HG03097 (cell line): ENCODE data around the gene TXNDC11.

Source experiments
- ATAC-seq: cut with Tn5 transposase; IDR thresholded peaks from one replicate; pipeline ENCODE4 v1.9.1; 2021; ENCODE audit not compliant: unreplicated experiment, low FRiP score

The TXNDC11 gene

DNA sequence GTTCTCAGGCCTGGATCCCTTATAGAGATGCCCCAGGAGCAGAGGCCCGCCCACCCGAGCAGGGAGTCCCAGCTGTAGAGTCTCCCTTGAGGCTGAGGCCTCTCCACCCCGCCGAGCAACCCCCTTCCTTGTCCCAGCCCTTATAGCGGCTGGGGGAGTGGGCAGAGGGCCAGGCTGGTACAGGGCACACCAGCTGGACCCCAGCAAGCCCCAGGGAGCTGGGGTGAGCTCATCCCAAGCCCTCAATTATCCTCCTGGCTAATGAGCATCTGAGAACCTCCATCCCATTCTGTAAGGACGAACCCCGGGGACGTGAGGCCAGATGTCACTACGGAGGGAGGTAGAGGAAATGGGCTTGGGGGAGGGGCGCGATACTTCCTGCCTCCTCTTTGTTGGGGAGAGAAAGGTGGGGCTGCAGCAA is 77.6 kb downstream of the TXNDC11 start:
- ATAC-seq: no peak

DNA sequence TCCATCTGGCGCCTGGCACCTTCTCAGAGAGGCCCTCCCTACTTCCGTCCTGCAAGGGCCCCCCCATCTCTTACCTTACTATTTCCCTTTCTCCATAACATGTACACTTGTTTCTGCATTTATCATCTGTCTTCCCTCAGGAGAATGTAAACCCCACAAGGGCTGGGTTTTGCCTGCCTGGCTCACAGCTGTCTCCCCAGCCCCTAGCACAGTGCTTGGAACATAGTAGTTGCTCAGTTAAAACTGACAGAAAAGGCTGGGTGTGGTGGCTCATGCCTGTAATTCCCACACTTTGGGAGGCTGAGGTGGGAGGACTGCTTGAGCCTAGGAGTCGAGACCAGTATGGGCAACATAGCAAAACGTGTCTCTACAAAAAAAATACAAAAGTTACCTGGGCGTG is 80.1 kb downstream of the TXNDC11 start:
- no peak for ATAC-seq

DNA sequence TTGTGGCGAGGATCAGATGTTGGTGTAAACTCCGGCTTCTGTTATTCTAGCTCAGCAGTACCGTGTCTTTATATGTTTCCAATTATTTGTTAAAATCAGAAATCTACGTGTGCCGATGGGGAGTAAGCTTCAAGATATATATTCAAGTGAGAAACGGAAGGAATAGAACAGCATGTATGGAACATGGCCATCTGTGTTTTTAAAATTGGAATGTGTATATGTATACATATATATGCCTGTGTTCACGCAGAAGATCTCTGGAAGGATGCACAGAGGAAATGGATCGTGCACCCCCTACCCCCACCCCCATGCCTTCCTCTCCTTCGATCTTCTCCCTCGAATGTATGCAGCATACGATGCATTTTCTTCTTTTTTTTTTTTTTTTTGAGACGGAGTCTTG is 82.1 kb downstream of the TXNDC11 start:
- no peak for ATAC-seq

DNA sequence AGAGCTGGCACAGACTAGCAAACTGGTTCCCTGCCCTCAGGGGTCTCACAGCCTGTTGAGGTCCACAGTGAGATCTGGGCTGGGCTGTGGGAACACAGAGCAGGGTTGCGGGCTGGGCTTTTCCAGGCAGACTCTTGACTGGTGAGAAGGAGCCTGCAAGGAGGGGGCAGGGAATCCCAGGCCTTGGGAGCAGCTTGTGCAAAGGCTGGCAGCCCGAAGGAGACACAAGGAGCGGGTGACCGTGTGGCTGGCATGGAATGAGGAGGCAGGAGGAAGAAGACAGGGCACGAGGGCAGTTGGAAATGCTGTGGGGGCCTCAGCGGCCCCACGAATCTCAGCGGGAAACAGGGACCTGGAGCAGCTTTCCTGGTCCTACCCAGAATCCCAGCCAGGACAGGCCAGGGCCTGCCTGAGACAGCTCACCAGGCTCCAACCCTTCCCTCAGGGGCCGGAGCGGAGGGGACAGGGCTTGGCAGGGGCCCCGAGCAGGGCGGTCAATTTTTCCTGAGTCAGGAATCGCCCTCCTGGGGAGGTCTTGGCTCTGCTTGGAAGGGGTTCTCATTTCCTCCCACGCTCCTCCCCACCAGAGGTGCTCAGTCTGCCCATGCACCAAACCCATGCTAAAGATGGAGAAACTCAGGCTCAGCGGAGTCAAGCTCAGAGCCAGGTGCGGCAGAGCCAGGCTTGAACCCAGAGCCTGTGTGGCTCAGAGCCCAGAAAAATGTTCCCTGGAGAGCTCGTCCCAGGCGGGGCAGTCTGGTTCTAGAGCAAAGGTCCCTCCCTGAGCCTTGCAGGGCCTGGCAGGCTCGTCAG is 83.6 kb downstream of the TXNDC11 start:
- no peak for ATAC-seq

DNA sequence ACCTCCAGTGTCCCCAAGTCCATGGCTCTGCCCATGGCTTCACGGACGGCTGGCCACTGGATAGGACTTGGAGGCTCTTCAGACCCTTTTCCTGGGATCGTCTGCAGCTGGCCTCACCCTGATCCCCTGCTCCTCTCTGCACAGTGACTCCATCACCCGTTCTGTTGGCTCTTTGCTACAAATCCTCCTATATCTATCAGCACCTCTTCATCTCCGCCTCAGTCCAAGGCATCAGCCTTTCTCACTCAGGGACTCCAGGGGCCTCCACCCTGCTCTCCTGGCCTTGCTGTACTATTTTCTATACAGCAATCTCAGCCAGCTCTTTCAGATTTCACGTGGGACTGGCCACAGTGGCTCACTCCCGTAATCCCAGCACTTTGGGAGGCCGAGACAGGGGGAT is 85.1 kb downstream of the TXNDC11 start:
- no peak for ATAC-seq

DNA sequence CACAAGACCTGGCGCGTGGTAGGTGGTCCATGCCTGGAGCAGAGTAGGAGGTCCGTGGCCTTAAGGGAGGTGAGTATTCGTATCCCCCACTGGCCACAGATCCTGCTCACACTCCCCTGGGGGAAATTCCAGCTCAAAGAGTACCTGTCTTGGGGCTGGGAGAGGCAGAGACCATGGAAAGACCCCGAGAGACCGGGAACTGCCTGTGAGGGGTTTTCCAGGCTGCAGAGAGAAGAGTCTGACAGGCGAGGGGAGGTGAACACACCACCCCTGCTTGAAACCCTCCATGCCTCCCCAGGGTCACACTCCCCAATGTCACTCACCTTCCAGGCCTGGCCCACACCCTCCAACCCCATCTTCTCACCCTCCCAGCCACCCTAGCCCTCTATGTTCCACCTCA is 87.0 kb downstream of the TXNDC11 start:
- ATAC-seq: no peak

DNA sequence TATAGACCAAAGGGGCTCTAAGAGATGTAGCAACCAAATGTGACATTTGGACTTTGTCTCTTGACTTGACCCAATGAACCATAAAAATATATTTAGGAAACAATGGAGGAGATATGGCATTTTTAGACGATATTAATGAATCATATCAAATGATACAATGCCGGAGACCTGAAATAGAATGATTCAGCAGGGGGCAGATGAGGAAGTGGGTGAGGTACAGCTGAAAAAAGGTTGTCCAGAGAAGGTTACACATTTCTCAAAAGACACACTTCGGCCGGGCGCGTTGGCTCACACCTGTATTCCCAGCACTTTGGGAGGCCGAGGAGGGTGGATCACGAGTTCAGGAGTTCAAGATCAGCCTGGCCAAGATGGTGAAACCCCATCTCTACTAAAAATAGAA is 90.9 kb downstream of the TXNDC11 start:
- no peak for ATAC-seq

DNA sequence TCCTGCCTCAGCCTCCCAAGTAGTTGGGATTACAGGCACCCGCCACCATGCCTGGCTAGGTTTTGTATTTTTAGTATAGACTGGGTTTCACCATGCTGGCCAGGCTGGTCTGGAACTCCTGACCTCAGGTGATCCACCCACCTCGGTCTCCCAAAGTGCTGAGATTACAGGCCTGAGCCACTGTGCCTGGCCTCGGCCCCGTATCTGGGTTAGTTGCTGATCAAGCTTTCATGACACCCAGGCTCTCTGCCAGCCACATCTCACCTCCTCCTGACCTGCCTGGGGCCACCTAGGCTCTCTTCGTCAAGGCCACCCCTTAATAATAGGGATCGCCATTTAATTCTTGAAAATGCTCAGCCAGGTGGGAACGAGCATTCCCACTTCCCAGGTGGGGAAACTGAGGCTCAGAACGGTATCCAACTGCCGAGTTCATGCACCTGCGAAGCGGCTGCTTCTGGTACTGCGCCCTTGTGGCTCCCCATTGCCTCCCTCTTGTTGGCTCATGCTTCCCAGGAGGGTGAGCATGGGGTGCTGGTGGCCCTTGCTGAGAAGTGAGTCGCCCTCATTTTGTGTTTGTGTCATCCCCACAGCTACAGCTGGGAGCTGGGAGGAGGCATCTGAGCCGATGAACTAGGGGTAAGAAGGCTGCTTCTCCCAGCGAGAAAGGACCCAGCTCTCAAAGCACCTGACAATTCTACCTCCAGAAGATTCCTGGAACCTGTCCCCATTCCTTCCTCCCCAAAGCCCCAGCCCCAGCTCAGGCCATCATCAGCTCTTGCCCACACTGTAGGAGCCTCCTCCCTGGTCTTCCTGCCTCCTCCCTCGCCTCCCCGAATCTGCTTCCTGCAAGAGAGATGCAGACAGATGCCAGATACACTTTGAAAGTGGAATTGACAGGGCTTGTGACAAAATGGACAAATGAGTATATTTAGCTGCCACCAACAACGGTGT is 91.7 kb downstream of the TXNDC11 start:
- ATAC-seq: no peak

DNA sequence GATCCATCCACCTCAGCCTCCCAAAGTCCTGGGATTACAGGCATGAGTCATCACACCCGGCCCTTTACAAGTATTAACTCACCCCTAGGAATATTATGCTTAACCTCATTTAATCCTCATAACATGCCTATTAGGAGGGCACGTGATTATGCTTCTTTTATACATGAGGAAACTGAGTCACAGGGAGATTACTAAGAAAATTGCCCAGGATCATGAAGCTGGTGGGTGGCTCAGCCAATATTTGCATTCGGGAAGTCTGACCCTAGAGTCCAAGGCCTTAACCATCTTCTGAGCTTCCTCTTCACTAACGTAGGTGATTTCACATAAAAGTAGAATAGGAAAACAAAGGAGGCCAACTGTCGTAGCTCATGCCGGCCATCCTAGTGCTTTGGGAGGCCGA is 93.4 kb downstream of the TXNDC11 start:
- no peak for ATAC-seq

DNA sequence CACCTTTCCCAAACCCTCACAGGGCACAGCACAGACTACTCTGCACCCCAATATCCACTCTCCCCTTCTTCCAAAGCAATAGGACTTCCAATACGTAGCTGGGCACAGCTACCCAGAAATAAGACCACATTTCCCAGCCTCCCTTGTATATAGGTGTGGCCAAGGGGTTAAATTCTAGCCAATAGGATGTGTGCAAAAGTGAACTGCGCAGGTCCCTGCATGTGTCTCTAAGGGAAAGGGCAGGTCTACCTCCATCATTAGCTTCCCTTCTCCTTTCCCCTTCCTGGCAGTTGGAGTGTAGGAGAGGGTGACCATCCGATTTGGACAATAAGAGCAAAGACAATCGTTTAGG is 99.9 kb downstream of the TXNDC11 start:
- no peak for ATAC-seq

DNA sequence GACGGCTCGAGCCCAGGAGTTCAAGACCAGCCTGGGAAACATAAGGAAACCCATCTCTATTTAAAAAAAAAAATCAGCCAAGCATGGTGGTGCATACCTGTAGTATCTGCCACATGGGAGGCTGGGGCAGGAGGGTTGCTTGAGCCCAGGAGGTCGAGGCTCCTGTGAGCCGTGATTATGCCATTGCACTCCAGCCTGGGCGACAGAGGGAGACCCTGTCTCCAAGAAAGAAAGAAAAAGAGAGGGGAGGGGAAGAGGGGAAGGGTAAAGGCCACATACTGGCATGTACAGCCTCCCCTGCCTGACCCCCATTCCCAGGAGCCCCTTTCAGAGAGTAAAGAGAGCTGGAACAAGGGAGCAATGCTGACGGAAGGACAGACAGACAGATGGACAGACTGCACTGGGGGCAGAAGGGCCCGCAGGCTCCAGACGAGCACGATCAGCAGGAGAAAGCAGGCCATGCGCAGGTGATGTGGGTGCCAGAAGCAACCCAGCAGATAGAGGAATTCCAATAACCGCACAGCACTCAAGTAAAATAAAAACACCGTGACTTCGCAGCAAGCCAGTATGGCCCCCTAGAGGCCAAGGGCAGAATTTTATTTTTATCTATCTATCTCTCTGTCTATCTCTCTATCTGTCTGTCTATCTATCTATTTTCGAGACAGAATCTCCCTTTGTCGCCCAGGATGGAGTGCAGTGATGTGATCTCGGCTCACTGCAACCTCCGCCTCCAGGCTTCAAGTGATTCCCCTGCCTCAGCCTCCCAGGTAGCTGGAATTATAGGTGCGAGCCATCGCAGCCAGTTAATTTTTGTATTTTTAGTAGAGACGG is 101.5 kb downstream of the TXNDC11 start:
- ATAC-seq: no peak

DNA sequence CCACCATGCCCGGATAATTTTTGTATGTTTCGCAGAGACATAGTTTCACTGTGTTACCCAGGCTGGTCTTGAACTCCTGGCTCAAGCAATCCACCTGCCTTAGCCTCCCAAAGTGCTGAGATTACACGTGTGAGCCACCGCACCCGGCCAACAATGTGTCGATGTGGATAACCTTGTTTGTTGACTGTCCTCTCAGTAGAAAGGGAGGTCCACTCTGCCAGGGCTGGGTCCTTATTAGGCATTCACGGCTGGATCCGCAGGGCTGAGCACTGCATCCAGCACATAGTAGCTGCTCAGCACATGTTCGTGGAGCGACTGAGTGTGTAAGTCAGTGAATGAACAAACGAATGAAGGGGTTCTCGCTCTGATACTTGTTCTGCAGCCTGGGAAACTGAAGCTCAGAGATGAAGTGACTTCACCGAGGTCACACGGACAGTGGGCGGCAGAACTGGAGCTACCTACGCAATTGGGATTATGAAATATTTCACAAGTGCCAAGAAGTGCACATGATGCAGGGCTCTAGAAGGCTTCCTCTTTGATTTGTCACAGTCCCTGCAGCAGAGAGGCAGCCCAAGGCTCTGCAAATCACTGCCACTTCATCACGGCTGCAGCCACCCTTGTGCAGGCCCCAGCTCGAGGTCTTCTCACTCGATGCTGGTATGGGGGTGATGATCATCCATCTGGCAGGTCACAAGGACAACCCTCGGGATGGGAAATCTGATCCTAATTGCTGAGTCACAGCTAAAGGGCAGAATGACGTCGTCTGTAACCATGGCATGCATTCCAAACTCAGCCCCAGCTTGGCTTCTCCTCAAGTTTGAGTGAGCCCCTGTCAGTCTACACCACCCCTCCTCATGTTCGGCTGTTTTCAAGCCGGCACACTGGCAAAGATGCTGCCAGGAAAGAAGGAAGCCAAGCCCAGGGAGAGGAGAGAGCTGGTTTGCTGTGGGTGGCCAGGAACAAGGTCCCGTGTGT is 102.4 kb downstream of the TXNDC11 start:
- ATAC-seq: no peak

DNA sequence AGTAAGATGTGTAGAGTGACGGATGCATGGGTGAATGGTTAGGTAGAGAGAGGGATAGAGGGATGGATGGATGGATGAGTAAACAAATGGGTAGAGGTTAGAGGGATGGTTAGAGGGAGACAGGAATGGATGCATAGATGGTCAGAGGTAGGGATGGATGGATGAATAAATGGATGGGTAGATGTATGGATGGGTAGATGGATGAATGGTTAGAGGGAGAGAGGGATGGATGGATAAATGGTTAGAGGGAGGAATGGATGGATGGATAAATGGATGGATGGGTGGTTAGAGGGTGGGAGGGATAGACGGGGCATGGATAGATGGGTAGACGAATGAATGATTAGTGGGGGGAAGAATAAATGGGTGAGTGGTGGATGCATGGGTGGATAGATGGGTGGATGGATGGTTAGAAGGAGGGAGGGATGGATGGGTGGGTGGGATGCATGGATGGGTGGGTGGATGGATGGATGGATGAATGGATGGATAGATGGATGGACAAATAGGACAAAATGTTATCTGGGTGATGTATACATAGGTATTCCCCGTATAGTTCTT is 103.6 kb downstream of the TXNDC11 start:
- no peak for ATAC-seq

DNA sequence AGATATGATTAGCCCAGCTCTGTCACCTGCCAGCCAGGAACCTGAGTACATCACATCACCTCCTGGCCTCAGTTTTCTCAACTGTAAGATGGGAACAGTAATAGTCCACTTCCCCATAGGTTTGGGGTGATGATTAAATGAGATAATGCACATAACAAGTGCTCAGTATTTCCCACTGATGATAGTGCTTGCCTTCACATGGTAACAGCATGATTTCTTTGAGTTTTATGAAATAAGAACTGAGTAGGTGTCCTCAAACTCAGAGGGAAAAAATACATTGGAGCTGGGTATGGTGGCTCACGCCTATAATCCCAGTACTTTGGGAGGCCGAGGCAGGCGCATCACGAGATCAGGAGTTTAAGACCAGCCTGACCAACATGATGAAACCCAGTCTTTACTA is 104.5 kb downstream of the TXNDC11 start:
- ATAC-seq: no peak

DNA sequence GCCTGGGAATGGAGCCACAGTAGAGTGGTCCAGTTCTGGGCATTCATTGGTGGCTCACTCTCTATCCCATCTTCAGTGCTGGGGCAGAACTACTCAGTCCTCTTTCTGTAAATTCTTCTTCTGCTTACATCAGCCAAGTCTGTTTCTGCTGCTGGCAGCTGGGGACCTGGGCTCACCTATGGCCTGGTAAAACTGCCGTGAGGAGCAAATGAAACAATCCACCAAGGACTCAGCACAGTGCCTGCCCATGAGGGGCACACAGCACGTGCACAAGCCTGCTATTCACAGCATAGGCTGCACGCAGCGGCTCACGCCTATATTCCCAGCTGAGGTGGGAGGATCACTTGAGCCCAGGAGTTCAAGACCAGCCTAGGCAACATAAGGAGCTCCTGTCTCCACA is 105.3 kb downstream of the TXNDC11 start:
- no peak for ATAC-seq

DNA sequence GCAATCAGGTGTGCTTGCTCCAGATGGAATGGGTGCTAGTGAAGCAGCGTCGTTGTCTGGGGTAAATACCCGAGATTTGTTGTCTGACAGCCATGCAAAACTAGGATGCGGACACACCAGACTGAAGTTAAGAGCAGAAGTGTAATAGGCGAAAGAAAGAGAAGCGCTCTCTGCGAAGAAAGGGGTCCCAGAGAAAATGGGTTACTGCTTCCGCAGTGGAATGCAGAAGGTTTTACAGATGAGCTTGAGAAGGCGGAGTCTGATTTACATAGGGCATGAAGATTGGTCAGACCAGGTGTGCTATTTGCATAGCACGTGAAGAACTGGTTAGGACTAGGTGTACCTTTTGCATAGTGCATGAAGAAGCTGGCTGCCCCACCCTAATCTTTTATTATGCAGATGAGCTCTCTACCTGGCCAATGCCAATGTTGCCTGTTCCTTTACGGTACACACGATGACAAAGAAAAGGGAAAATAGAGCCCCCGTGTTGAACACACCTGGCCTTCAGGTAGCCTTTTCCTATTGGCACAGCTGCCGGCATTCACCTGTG is 106.4 kb downstream of the TXNDC11 start:
- ATAC-seq: no peak

DNA sequence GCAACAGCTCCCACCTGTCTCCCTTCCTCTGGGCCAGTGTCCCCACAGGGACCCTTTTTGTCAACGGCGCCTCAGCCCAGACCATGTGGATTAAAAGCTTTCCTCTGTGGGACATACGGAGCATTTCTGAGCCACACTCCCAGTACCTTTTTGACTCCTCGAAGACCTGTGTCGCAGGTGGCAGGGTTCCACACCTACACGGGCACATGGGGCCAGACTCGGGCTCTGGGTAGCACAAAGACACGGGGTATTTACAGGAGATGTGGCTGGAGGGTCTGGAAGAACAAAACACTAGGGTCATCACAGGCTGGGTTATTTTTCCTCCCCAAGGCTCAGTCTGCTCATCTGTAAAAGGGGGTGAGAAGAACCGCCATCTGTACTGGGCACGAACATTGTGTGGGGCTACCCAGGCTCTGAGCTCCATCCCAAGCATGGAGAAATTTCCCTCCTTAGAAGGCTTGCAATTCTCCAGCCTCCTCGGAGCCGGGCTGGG is 106.9 kb downstream of the TXNDC11 start:
- ATAC-seq: no peak

DNA sequence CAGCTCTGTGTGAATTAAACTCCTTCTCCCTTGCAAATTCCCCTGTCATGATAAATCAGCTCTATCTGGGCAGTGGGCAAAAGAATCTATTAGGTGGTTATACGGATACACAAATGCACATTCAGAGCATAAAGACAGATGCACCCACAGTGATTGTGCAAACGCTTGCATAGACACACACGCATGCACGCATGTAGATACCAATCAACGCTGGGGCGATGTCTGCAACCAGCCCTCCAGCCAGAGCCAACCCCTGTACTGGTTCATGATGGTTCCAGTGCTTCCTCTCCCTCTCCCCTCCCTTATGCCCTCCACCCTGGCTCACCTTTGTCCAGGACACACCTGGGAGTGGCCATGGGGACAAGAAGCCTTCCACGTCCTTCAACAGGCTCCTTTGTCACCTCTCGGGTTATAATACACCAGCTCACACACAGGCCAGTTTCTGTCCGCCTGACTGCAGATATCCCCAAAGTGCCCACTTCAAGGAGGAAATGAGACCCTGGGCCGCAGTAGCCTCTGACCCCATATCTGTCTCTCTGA is 107.5 kb downstream of the TXNDC11 start:
- no peak for ATAC-seq

DNA sequence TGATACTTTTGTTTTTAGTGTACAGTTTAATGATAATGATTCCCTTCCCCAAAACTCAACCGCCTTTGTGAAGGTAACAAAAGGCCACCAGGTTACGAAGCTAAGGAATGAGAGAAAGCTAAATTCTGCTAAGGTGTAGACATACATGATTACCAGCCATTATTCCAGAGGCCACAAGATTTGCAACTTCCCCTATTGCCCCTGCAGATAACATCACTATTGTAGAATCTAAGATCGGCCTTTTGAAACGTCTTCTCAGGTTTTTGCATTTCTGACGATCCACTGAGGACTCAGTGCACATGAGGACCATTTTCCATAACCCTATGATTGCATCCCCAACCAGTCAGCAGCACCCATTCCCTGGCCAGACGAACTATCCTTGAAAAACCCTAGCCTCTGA is 108.3 kb downstream of the TXNDC11 start:
- ATAC-seq: no peak
